C1 segment of cervical spinal cord (tissue), 14 donors: ENCODE measurements around the gene CLRN3.

Experiments
- DNase-seq, 14 donors: peaks; one replicate each; lab custom pipeline; 2025; lab: John Stamatoyannopoulos, UW

Gene CLRN3

GRCh38 chr10:127919418-127920271 is 26.9 kb upstream of the CLRN3 start:
- peak in 6 of 14 donors; percentile 28 to 55 (median 46) for DNase-seq

GRCh38 chr10:127918572-127918971 is 25.8 kb upstream of the CLRN3 start:
- peak in 4 of 14 donors; percentile 38 to 81 (median 42) for DNase-seq

GRCh38 chr10:127916826-127917225 is 24.1 kb upstream of the CLRN3 start:
- no peak for DNase-seq

- no peak for DNase-seq
Observed at GRCh38 chr10:127915324-127915723, 22.6 kb upstream of the CLRN3 start.

- DNase-seq, result no peak
Observed at GRCh38 chr10:127913368-127913759, 20.6 kb upstream of the CLRN3 start.

GRCh38 chr10:127912607-127913367 is 20.0 kb upstream of the CLRN3 start:
- DNase-seq, result no peak

GRCh38 chr10:127911867-127912257 is 19.1 kb upstream of the CLRN3 start:
- DNase-seq, result no peak

- DNase-seq, result no peak
Observed at GRCh38 chr10:127911218-127911866, 18.6 kb upstream of the CLRN3 start.

- DNase-seq, result no peak
Observed at GRCh38 chr10:127910464-127910770, 17.7 kb upstream of the CLRN3 start.

- no peak for DNase-seq
Observed at GRCh38 chr10:127909716-127910463, 17.1 kb upstream of the CLRN3 start.

GRCh38 chr10:127908959-127909267 is 16.2 kb upstream of the CLRN3 start:
- no peak for DNase-seq

- peak in 2 of 14 donors; percentile 53 to 81 for DNase-seq
Observed at GRCh38 chr10:127908106-127908958, 15.6 kb upstream of the CLRN3 start.

- peak in 8 of 14 donors; percentile 31 to 79 (median 60) for DNase-seq
Observed at GRCh38 chr10:127907411-127908105, 14.8 kb upstream of the CLRN3 start.

- peak in 11 of 14 donors; percentile 46 to 83 (median 60) for DNase-seq
Observed at GRCh38 chr10:127906548-127907377, 14.0 kb upstream of the CLRN3 start, which contains the start of gene PTPRE. PTPRE (plus strand) TSS chr10:127907103; CDS start chr10:128040882, 133,779 bp downstream.

- peak in 2 of 14 donors; percentile 17 for DNase-seq
Observed at GRCh38 chr10:127905848-127906261, 13.1 kb upstream of the CLRN3 start.

GRCh38 chr10:127905001-127905847 is 12.5 kb upstream of the CLRN3 start:
- DNase-seq, result peak in 1 of 14 donors; percentile 17

GRCh38 chr10:127904311-127905000 is 11.7 kb upstream of the CLRN3 start:
- DNase-seq, result no peak

- DNase-seq, result no peak
Observed at GRCh38 chr10:127903789-127904188, 11.0 kb upstream of the CLRN3 start.
